ENCODE results near the gene CFAP299.
A peak's percentile ranks its signal among the peaks of the same experiment; 100 is the strongest.

CFAP299 gene

DNA sequence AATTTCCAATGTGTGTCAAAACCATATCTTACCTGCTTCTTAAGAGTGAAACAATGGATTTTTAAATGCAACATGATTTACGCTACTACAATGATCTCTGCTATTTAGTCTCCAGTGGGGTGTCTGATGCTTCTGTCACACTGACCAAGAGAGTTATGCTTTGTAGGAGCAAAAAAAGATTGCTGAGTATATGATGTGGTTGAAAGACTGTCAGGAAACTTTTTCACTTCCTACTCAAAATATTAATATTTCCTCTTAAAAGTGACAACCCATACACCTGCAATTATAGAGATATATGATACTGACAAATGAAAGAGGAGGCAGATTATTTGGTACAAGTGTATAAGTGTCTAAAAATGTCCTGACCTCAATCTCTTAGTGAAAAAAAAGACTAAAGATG is 589.8 kb downstream of the CFAP299 start:
- Histone ChIP-seq H2BK5ac (ENCODE audit: low read depth, low read length, poor library complexity) (no peak overlapping the region), H4K12ac (ENCODE audit: low read depth, low read length) (no peak overlapping the region), H3K27me3 (ENCODE audit: insufficient read depth, low read length) (no peaks in the 10 kb centered on the region), H3K9me3 (ENCODE audit: insufficient read depth, low read depth, low read length) (no peaks in the 10 kb centered on the region), H4K91ac (ENCODE audit: low read depth, low read length) (no peak overlapping the region), H2BK120ac (ENCODE audit: insufficient read depth, low read length, poor library complexity) (no peak overlapping the region), H3K4me3 (ENCODE audit: low read depth, low read length) (no peak overlapping the region), H2AFZ (ENCODE audit: insufficient read depth, low read length, poor library complexity) (no peak overlapping the region), H4K8ac (ENCODE audit: low read depth, low read length) (no peak overlapping the region), H3K18ac (ENCODE audit: low read length) (no peak overlapping the region), H3K4ac (ENCODE audit: low read depth, low read length) (no peak overlapping the region), H3K23ac (ENCODE audit: low read length) (no peak overlapping the region), H3K14ac (ENCODE audit: low read length) (no peak overlapping the region), H2BK12ac (ENCODE audit: low read length) (no peak overlapping the region), H3K79me1 (ENCODE audit: low read length) (no peaks in the 10 kb centered on the region), H3K4me1 (ENCODE audit: control insufficient read depth in 1 of 2, insufficient read depth in 2 of 2, low read length in 2 of 2) (peaks cover 0 to 3% of the 10 kb centered on the region in 2 experiments), H3K4me2 (ENCODE audit: low read length) (no peak overlapping the region), H3K79me2 (ENCODE audit: control insufficient read depth, insufficient read depth, low read length, poor library complexity) (no peaks in the 10 kb centered on the region), H3K27ac (ENCODE audit: low read depth, low read length) (no peak overlapping the region), H2AK5ac (ENCODE audit: low read length) (no peak overlapping the region), H3K36me3 (ENCODE audit: control insufficient read depth in 1 of 2, insufficient read depth in 2 of 2, low read length in 2 of 2) (no peaks in the 10 kb centered on the region), H3K9ac (ENCODE audit: low read length) (no peak overlapping the region)
- no CpG with 5 or more reads among the region's 1 CpG for WGBS (ENCODE audit: extremely low coverage, insufficient coverage, insufficient read length)
- DNase-seq = no peak

DNA sequence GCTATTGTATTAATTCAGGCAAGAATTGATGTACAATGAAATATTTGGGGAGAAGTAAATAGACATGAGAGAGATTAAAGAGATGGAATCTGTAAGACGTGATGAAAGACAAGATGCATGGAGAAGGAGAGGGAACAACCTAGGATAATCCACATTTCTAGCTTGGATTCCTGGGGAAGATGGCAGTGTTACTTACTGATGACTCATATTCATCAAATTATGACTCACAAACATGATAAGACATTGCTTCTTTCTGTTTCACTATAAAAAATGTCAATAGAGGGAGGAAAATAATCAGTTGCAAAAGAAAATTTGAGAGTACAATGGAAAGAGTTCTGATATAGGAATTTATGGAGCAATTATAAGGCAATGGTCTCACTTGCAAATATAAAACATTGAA is 590.9 kb downstream of the CFAP299 start:
- Histone ChIP-seq H4K8ac (ENCODE audit: low read depth, low read length) (no peak overlapping the region), H3K4me1 (ENCODE audit: control insufficient read depth in 1 of 2, insufficient read depth in 2 of 2, low read length in 2 of 2) (peaks cover under 1 to 4% of the 10 kb centered on the region in 2 experiments), H2BK120ac (ENCODE audit: insufficient read depth, low read length, poor library complexity) (no peak overlapping the region), H2BK5ac (ENCODE audit: low read depth, low read length, poor library complexity) (no peak overlapping the region), H3K36me3 (ENCODE audit: control insufficient read depth in 1 of 2, insufficient read depth in 2 of 2, low read length in 2 of 2) (no peaks in the 10 kb centered on the region), H3K14ac (ENCODE audit: low read length) (no peak overlapping the region), H2BK12ac (ENCODE audit: low read length) (no peak overlapping the region), H2AK5ac (ENCODE audit: low read length) (no peak overlapping the region), H3K9ac (ENCODE audit: low read length) (no peak overlapping the region), H3K23ac (ENCODE audit: low read length) (no peak overlapping the region), H3K79me2 (ENCODE audit: control insufficient read depth, insufficient read depth, low read length, poor library complexity) (no peaks in the 10 kb centered on the region), H3K4ac (ENCODE audit: low read depth, low read length) (no peak overlapping the region), H4K12ac (ENCODE audit: low read depth, low read length) (no peak overlapping the region), H3K79me1 (ENCODE audit: low read length) (no peaks in the 10 kb centered on the region), H4K91ac (ENCODE audit: low read depth, low read length) (no peak overlapping the region), H2AFZ (ENCODE audit: insufficient read depth, low read length, poor library complexity) (no peak overlapping the region), H3K4me3 (ENCODE audit: low read depth, low read length) (no peak overlapping the region), H3K18ac (ENCODE audit: low read length) (no peak overlapping the region), H3K9me3 (ENCODE audit: insufficient read depth, low read depth, low read length) (no peaks in the 10 kb centered on the region), H3K27me3 (ENCODE audit: insufficient read depth, low read length) (no peaks in the 10 kb centered on the region), H3K27ac (ENCODE audit: low read depth, low read length) (no peak overlapping the region), H3K4me2 (ENCODE audit: low read length) (no peak overlapping the region)
- peak; percentile 51 to 71 for DNase-seq
- no CpG with 5 or more reads among the region's 1 CpG for WGBS (ENCODE audit: extremely low coverage, insufficient coverage, insufficient read length)

DNA sequence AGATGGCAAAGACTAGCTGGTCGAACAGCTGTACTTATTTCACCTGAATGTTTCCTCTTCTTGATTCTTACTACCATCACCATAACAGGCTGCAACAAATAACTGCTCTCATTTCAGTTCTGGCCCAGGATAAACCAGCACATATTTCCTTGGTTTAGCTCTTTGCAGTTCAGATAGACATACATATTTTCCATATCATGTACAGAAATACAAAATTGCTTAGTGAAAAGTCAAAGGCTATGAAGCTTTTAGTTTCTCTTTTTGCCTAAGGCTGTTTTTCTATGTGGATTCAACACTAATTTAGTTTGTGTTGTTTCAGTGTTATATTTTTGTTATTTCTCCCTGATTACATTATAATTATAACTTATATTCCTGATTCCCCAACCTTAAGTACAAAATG is 591.4 kb downstream of the CFAP299 start:
- H3K4me3 ChIP-seq (ENCODE audit: low read depth, low read length) = no peak overlapping the region
- no peak overlapping the region for H3K4ac ChIP-seq (ENCODE audit: low read depth, low read length)
- no peaks in the 10 kb centered on the region for H3K36me3 ChIP-seq (ENCODE audit: control insufficient read depth in 1 of 2, insufficient read depth in 2 of 2, low read length in 2 of 2)
- H2BK120ac ChIP-seq (ENCODE audit: insufficient read depth, low read length, poor library complexity) = no peak overlapping the region
- H4K12ac ChIP-seq (ENCODE audit: low read depth, low read length) = no peak overlapping the region
- H2AFZ ChIP-seq (ENCODE audit: insufficient read depth, low read length, poor library complexity) = no peak overlapping the region
- no peak overlapping the region for H4K91ac ChIP-seq (ENCODE audit: low read depth, low read length)
- H4K8ac ChIP-seq (ENCODE audit: low read depth, low read length) = no peak overlapping the region
- no peak overlapping the region for H3K18ac ChIP-seq (ENCODE audit: low read length)
- no peak overlapping the region for H3K23ac ChIP-seq (ENCODE audit: low read length)
- H2AK5ac ChIP-seq (ENCODE audit: low read length) = no peak overlapping the region
- no peaks in the 10 kb centered on the region for H3K27me3 ChIP-seq (ENCODE audit: insufficient read depth, low read length)
- no peak overlapping the region for H2BK12ac ChIP-seq (ENCODE audit: low read length)
- no peaks in the 10 kb centered on the region for H3K9me3 ChIP-seq (ENCODE audit: insufficient read depth, low read depth, low read length)
- peak; percentile 13 to 67 for DNase-seq
- H2BK5ac ChIP-seq (ENCODE audit: low read depth, low read length, poor library complexity) = no peak overlapping the region
- H3K27ac ChIP-seq (ENCODE audit: low read depth, low read length) = no peak overlapping the region
- no peaks in the 10 kb centered on the region for H3K79me1 ChIP-seq (ENCODE audit: low read length)
- H3K4me1 ChIP-seq (ENCODE audit: control insufficient read depth in 1 of 2, insufficient read depth in 2 of 2, low read length in 2 of 2) = peaks cover 3 to 4% of the 10 kb centered on the region in 2 experiments
- H3K14ac ChIP-seq (ENCODE audit: low read length) = no peak overlapping the region
- no CpG with 5 or more reads among the region's 1 CpG for WGBS (ENCODE audit: extremely low coverage, insufficient coverage, insufficient read length)
- no peaks in the 10 kb centered on the region for H3K79me2 ChIP-seq (ENCODE audit: control insufficient read depth, insufficient read depth, low read length, poor library complexity)
- no peak overlapping the region for H3K9ac ChIP-seq (ENCODE audit: low read length)
- H3K4me2 ChIP-seq (ENCODE audit: low read length) = no peak overlapping the region

DNA sequence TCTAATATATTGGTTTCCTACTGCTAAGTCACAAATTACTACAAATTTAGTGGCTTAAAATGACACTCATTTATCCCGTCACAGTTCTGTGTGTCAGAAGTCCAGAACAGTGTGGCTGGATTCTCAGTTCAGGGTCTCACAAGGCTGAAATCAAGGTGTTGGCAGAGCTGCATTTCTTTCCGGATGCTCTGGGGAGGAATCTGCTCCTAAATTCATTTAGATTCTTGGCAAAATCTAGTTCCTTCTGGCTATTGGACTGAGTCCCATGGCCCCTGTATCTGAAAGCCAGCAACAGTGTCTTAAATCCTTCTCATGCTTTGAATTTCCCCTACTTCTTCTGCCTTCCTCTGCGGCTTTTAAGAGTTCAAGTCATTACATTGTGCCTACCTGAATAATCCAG is 591.9 kb downstream of the CFAP299 start:
- Histone ChIP-seq H3K23ac (ENCODE audit: low read length) (no peak overlapping the region), H3K4me1 (ENCODE audit: control insufficient read depth in 1 of 2, insufficient read depth in 2 of 2, low read length in 2 of 2) (peaks cover 3 to 4% of the 10 kb centered on the region in 2 experiments), H3K4me3 (ENCODE audit: low read depth, low read length) (no peak overlapping the region), H3K27me3 (ENCODE audit: insufficient read depth, low read length) (no peaks in the 10 kb centered on the region), H2BK12ac (ENCODE audit: low read length) (no peak overlapping the region), H2AK5ac (ENCODE audit: low read length) (no peak overlapping the region), H3K79me2 (ENCODE audit: control insufficient read depth, insufficient read depth, low read length, poor library complexity) (no peaks in the 10 kb centered on the region), H3K9ac (ENCODE audit: low read length) (no peak overlapping the region), H4K12ac (ENCODE audit: low read depth, low read length) (no peak overlapping the region), H3K9me3 (ENCODE audit: insufficient read depth, low read depth, low read length) (no peaks in the 10 kb centered on the region), H2AFZ (ENCODE audit: insufficient read depth, low read length, poor library complexity) (no peak overlapping the region), H3K18ac (ENCODE audit: low read length) (no peak overlapping the region), H4K8ac (ENCODE audit: low read depth, low read length) (no peak overlapping the region), H4K91ac (ENCODE audit: low read depth, low read length) (no peak overlapping the region), H3K4me2 (ENCODE audit: low read length) (no peak overlapping the region), H3K36me3 (ENCODE audit: control insufficient read depth in 1 of 2, insufficient read depth in 2 of 2, low read length in 2 of 2) (no peaks in the 10 kb centered on the region), H3K27ac (ENCODE audit: low read depth, low read length) (no peak overlapping the region), H3K79me1 (ENCODE audit: low read length) (no peaks in the 10 kb centered on the region), H3K14ac (ENCODE audit: low read length) (no peak overlapping the region), H2BK5ac (ENCODE audit: low read depth, low read length, poor library complexity) (no peak overlapping the region), H2BK120ac (ENCODE audit: insufficient read depth, low read length, poor library complexity) (no peak overlapping the region), H3K4ac (ENCODE audit: low read depth, low read length) (no peak overlapping the region)
- WGBS (ENCODE audit: extremely low coverage, insufficient coverage, insufficient read length) = no CpG with 5 or more reads among the region's 3 CpGs
- no peak for DNase-seq
